Type B pancreatic cell (in vitro differentiated cells): ENCODE data around the gene TTLL11. TPM values are rescaled to one million over a fixed set of nuclear protein-coding genes. Genes with fewer than 3 reads are reported as not detected.

Source experiments
- DNase-seq: peaks from one replicate; pipeline ENCODE4 v3.0.0; 2021; ENCODE audit warnings: mixed read lengths; ENCODE audit not compliant: unreplicated experiment; ENCODE audit errors: extremely low spot score
- H3K27ac Mint-ChIP-seq: 2 replicates; pipeline ENCODE4 v1.8.0; 2021; ENCODE audit warnings: mild to moderate bottlenecking, mixed read lengths
- H3K27me3 Mint-ChIP-seq: 2 replicates; pipeline ENCODE4 v1.8.0; 2021; ENCODE audit warnings: mixed read lengths
- H3K36me3 Mint-ChIP-seq: 2 replicates; pipeline ENCODE4 v1.8.0; 2021; ENCODE audit warnings: mixed read lengths
- H3K4me1 Mint-ChIP-seq: one replicate; pipeline ENCODE4 v1.8.0; 2021; ENCODE audit warnings: mixed read lengths; ENCODE audit not compliant: unreplicated experiment
- H3K4me3 Mint-ChIP-seq: 2 replicates; pipeline ENCODE4 v1.8.0; 2021; ENCODE audit warnings: mild to moderate bottlenecking, mixed read lengths
- H3K9me3 Mint-ChIP-seq: 2 replicates; pipeline ENCODE4 v1.8.0; 2021; ENCODE audit warnings: mixed read lengths
- total RNA-seq: library from RNA; stranded (reverse); gene quantifications from 2 replicates; pipeline ENCODE4 v1.2.1, GENCODE V29; 2021; ENCODE audit warnings: low replicate concordance
- TF ChIP-seq, protein P1 (sequence below): fragments of 200-600 bp; sonication (generic); conservative IDR thresholded peaks from 2 replicates; pipeline ENCODE4 v1.5.0; 2021; ENCODE audit warnings: antibody characterized with exemption, mild to moderate bottlenecking

TTLL11 gene
- total RNA-seq, 1 donor from 2014 or later, result 8.6 TPM

DNA sequence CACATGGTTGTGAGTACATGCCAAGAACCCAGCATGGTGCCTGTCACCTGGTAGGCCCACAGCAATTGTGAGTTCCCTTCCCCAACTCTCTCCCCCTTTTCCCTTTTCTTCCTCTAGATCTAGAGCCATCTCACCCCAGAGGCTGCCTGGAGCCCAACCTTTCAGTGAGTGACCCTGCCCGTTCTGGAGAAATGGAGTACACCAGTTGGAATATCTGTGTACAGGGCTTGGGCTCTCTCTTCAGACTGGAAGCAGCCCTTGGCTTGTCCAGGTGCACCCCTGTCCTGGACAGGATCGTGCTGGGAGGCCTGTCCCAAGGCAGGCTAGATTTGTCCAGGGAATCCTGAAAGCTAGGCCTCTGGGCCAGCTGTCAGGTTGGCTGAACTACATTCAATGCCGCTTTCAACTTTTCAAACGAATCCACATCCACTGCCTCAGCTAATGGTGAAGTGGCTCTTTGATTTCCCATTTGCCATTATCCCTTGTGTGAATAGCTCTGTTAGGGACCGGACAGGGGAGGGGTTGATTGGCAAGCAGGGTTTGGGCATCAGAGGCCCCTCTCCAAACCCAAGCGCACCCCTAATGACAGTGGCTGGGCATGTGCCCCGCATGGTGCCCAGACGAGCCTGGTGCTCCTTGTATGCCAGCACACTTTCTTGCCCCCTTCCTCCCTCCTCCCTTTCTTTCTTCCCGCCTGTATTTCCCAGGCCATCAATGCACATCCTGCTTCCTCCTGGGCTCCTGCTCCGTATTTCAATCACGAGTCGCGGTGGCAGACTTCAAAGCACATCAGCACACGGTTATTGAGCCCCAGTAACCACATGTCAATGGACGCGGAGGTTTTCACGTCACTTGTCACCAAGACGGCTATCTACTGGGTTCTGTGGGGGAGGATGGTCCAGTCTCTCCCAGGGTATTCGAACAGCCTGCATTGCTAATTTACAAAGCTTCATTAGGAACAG is 230.5 kb downstream of the TTLL11 start:
- Mint-ChIP-seq H3K27me3 (peaks cover 5% of the 10 kb centered on the region), H3K4me3 (no peak overlapping the region), H3K36me3 (no peaks in the 10 kb centered on the region), H3K9me3 (no peaks in the 10 kb centered on the region), H3K4me1 (peaks cover 6% of the 10 kb centered on the region), H3K27ac (no peak overlapping the region)
- TF ChIP-seq, protein P1, sequence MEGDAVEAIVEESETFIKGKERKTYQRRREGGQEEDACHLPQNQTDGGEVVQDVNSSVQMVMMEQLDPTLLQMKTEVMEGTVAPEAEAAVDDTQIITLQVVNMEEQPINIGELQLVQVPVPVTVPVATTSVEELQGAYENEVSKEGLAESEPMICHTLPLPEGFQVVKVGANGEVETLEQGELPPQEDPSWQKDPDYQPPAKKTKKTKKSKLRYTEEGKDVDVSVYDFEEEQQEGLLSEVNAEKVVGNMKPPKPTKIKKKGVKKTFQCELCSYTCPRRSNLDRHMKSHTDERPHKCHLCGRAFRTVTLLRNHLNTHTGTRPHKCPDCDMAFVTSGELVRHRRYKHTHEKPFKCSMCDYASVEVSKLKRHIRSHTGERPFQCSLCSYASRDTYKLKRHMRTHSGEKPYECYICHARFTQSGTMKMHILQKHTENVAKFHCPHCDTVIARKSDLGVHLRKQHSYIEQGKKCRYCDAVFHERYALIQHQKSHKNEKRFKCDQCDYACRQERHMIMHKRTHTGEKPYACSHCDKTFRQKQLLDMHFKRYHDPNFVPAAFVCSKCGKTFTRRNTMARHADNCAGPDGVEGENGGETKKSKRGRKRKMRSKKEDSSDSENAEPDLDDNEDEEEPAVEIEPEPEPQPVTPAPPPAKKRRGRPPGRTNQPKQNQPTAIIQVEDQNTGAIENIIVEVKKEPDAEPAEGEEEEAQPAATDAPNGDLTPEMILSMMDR, result no peak
- DNase-seq, result no peak

DNA sequence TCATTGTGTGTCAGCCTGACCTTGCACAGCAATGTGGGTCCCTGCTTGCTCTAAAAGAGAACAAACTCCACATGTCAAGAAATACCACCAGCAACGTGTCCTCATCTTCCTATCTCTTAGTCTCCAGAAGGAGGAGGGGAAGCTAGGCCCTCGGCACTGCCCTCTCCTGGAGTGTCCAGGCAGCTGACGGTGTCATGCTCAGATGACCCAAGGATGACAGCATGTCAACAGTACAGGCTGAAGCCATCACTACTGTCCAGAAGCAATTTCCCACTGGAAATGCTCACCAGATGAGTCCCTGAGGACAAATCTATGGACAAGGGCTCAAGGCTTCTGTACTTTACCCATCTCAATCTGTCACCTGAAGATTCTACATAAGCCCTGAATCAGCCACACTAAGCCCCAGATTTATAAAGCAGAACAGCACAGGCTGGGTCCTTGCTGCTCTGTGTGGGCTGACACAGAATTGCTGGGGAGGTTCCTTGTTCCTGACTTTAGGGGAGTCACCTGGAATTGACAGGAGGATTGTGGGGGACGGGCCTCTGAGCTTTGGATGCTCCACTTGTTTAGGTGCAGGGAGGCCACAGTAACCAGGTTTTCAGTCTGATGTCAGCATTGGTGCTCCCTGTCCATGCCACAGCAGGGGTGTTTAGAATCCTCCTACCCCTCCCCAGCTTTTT is 231.5 kb downstream of the TTLL11 start:
- TF ChIP-seq, protein P1, result peak; percentile 70
- H3K27me3 Mint-ChIP-seq, result peaks cover 5% of the 10 kb centered on the region
- no peak overlapping the region for H3K4me3 Mint-ChIP-seq
- H3K36me3 Mint-ChIP-seq, result no peaks in the 10 kb centered on the region
- no peak for DNase-seq
- no peaks in the 10 kb centered on the region for H3K9me3 Mint-ChIP-seq
- no peak overlapping the region for H3K27ac Mint-ChIP-seq
- H3K4me1 Mint-ChIP-seq, result peaks cover 12% of the 10 kb centered on the region

DNA sequence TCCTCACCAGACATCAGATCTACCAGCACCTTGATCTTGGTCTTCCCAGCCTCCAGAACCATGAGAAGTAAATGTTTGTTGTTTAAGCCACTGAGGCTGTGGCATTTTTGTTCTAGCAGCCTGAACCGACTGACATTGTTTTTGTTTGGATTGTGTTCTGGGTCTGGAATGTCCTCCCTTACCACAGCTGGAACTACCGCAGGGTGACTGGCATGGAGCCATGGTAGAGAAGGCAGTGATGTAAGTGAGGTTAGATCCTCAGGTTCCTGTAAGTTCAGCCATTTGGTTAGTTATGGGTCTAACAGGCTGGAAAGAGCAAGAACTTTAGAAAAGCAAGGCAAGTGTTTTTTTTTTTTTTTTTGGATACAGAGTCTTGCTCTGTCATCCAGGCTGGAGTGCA is 232.4 kb downstream of the TTLL11 start:
- Mint-ChIP-seq H3K36me3 (no peaks in the 10 kb centered on the region), H3K4me1 (peaks cover 12% of the 10 kb centered on the region), H3K27ac (no peak overlapping the region), H3K4me3 (no peak overlapping the region), H3K27me3 (peaks cover 5% of the 10 kb centered on the region), H3K9me3 (no peaks in the 10 kb centered on the region)
- TF ChIP-seq, protein P1, result no peak
- no peak for DNase-seq

DNA sequence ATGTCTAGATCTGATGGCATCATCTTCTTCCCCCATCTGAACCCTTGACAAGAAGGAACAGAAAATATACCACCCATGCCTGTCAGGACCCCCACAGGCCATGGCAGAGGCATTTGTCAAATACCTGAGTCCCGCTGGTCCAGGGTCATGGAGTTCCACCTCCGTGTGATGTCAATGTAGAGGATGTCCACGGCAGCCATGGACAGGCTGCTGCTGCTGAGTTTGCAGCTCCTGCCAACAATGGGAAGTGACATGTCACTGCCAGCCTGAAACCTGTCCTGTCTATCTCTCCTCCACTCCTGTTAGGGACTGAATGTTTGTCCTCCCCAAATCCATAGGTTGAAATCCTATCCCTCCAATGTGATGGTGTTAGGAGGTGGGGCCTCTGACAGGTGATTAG is 232.9 kb downstream of the TTLL11 start:
- H3K4me1 Mint-ChIP-seq, result peaks cover 12% of the 10 kb centered on the region
- H3K27me3 Mint-ChIP-seq, result peaks cover 5% of the 10 kb centered on the region
- H3K4me3 Mint-ChIP-seq, result no peak overlapping the region
- H3K36me3 Mint-ChIP-seq, result no peaks in the 10 kb centered on the region
- no peak for DNase-seq
- TF ChIP-seq, protein P1, result no peak
- no peak overlapping the region for H3K27ac Mint-ChIP-seq
- no peaks in the 10 kb centered on the region for H3K9me3 Mint-ChIP-seq

DNA sequence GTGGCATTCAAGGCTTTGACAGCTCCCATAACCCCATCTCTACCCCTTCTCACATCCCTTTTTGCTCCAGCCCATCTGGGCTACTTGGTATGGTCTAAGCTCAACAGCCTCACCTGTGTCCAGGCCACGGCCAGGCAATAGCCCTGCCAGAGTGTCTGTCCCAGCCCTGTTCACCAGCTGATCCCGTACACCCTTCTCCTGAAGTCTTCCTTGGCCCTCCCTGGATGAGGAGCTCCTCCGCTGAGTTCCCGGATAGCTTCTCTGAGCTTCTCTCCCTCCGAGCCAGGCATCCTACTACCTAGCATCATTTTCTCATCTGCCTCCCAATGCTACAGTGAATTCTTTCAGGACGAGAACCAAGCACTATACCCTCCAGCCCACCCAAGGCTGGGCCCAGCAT is 233.5 kb downstream of the TTLL11 start:
- no peak for DNase-seq
- H3K4me1 Mint-ChIP-seq, result peaks cover 15% of the 10 kb centered on the region
- no peaks in the 10 kb centered on the region for H3K9me3 Mint-ChIP-seq
- peaks cover 5% of the 10 kb centered on the region for H3K27me3 Mint-ChIP-seq
- TF ChIP-seq, protein P1, result no peak
- no peaks in the 10 kb centered on the region for H3K36me3 Mint-ChIP-seq
- H3K4me3 Mint-ChIP-seq, result no peak overlapping the region
- H3K27ac Mint-ChIP-seq, result no peak overlapping the region
